ENCODE measurements around the gene AJM1.

The AJM1 gene

DNA sequence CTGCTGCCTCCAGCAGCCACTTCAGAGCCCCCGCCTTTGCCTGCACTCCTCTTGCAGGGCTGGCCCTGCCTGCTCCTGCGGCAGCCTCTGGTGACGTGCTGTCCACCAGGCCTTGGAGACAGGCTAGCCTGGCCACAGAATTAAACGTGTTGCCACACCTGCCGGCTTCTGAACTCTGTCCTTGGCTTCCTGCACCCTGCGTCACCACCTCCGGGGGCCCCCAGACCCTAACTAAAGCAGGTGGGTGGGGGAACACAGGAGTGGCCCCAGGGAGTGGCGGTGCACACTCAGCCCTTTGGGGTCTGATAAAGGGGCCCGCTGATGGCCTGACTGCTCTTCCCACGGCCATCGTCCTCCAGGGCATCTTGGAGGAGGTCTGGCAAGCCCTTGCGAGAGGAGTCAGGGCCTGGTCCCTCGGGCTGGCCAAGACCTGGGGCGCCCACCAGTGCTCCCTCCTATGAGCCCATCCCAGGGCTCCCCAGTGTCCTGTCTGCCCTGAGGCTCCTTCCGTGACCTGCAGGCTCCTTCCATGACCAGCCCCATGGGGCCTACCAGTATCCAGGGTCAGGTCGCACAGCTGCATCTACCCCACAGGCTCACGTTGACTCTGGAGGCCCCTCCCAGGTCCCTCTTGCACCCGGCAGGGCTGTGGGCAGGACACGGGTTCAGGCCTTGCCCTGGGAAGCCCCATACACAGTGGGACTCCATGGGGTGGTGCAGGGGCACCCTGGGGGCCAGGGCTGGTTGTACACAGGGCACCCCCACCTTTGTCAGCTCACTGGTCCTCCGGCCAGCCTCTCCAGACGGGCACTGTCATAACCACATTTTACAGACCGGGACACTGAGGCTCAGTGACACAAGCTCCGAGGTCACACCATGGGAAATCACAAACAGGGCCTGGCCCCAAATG is 8.8 kb downstream of the AJM1 start:
- TF ChIP-seq, protein P1, sequence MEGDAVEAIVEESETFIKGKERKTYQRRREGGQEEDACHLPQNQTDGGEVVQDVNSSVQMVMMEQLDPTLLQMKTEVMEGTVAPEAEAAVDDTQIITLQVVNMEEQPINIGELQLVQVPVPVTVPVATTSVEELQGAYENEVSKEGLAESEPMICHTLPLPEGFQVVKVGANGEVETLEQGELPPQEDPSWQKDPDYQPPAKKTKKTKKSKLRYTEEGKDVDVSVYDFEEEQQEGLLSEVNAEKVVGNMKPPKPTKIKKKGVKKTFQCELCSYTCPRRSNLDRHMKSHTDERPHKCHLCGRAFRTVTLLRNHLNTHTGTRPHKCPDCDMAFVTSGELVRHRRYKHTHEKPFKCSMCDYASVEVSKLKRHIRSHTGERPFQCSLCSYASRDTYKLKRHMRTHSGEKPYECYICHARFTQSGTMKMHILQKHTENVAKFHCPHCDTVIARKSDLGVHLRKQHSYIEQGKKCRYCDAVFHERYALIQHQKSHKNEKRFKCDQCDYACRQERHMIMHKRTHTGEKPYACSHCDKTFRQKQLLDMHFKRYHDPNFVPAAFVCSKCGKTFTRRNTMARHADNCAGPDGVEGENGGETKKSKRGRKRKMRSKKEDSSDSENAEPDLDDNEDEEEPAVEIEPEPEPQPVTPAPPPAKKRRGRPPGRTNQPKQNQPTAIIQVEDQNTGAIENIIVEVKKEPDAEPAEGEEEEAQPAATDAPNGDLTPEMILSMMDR (IDR thresholded peaks at IDR 0.05; ENCODE audit: low read depth, low read length, missing control alignments) = no peak
- Histone ChIP-seq H3K27me3 (replicated peaks) (peaks cover 2% of the 10 kb centered on the region), H3K4me3 (ENCODE audit: low read depth, low read length) (no peak overlapping the region), H3K36me3 (replicated peaks) (peaks cover 17% of the 10 kb centered on the region), H3K27ac (no peak overlapping the region)
- in situ Hi-C loops (cut with HindIII; ENCODE audit: low pct_ligation_motif_present, low sequenced_read_pairs) = no loop called here
- DNase-seq = no peak

DNA sequence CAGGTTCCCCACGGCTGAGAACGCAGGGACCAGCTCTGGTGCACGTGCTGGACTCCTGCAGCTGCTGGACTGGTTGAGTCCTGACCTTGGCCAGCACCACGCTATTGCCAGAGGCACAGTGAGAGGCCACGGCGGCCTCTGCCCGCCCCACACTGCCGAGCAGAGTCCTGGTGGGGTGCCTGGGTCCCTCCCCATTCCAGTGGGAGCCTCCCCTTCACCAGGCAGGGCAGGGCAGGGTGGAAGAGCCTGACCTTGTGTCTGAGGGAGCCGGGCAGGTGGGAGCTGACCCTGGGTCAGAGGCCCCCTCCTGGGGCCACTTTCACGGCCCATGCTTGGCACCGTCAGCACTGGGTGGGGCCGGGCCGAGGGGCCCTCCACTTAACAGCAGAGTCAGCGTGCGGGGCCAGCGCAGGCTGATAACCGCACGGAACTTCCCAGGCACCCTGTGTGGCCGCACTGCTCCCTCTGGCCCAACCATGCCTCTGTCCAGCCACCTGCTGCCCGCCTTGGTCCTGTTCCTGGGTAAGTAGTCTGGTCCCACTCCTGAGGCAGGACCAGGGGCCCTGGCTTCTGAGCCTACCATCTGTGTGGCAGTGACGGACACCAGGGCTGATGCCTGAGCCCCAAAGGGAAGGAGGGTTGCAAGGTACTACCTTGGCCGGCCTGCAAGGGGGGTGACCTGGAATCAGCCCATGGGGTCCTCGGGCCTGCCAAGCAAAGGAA is 9.8 kb downstream of the AJM1 start, which contains the start of gene MAMDC4:
Gene MAMDC4, plus strand, starts transcription at position 406 of the 723 bp plus-strand sequence. Its CDS starts 71 bp downstream, at position 477.
- in situ Hi-C loops (cut with HindIII; ENCODE audit: low pct_ligation_motif_present, low sequenced_read_pairs) = no loop called here
- peaks cover 17% of the 10 kb centered on the region for H3K36me3 ChIP-seq (replicated peaks)
- no peak for DNase-seq
- H3K4me3 ChIP-seq (ENCODE audit: low read depth, low read length) = no peak within 1 kb of the TSS
- TF ChIP-seq, protein P1 (IDR thresholded peaks at IDR 0.05; ENCODE audit: low read depth, low read length, missing control alignments) = no peak
- no peak within 1 kb of the TSS for H3K27ac ChIP-seq
- no peaks in the 10 kb centered on the region for H3K27me3 ChIP-seq (replicated peaks)

DNA sequence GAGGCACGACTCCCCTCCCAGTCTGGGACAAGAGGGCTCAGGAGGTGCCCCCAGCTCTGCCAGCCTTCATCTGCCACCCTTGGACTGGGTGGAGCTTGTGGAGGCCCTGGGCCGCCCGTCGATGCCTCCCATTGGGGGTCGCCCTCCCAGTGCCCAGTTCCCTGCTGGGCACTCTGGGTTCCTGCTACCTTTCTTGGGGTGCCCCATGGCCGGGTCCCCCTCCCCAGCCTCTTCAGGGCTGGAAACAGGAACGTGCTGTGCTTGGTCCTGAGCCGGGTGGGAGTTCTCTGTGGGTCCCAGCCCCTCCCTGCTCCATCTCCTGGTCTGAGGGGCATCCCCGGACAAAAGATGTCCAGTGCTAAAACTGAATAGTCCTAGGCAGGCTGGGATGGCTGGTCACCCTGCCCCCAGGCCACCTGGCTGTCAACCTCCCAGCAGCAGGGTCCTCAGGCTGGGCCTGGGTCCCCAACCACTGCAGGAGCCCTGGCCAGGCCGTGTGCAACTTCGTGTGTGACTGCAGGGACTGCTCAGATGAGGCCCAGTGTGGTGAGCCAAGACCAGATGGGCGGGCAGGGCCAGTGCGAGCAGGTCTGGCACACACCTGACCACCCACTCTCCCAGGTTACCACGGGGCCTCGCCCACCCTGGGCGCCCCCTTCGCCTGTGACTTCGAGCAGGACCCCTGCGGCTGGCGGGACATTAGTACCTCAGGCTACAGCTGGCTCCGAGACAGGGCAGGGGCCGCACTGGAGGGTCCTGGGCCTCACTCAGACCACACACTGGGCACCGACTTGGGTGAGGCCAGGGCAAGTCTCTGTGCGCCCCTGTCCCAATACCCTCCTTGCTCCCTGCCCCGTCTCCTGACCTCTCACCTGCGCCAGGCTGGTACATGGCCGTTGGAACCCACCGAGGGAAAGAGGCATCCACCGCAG is 10.7 kb downstream of the AJM1 start:
- DNase-seq = no peak
- in situ Hi-C loops (cut with HindIII; ENCODE audit: low pct_ligation_motif_present, low sequenced_read_pairs) = no loop called here
- H3K27me3 ChIP-seq (replicated peaks) = no peaks in the 10 kb centered on the region
- H3K27ac ChIP-seq = no peak overlapping the region
- no peak overlapping the region for H3K4me3 ChIP-seq (ENCODE audit: low read depth, low read length)
- TF ChIP-seq, protein P1 (IDR thresholded peaks at IDR 0.05; ENCODE audit: low read depth, low read length, missing control alignments) = no peak
- peaks cover 17% of the 10 kb centered on the region for H3K36me3 ChIP-seq (replicated peaks)

DNA sequence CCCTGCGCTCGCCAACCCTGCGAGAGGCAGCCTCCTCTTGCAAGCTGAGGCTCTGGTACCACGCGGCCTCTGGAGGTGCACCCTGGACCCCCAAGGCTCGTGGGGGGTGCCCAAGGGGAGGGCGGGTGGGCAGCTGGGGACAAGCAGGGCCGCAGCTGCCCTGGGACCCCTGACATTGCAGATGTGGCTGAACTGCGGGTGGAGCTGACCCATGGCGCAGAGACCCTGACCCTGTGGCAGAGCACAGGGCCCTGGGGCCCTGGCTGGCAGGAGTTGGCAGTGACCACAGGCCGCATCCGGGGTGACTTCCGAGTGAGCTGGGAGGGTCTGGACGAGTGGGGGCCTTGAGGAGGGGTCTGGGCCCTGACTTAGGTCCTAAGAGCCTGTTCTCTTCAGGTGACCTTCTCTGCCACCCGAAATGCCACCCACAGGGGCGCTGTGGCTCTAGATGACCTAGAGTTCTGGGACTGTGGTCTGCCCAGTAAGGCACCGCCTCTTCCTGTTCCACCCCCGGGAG is 11.4 kb downstream of the AJM1 start:
- DNase-seq = no peak
- TF ChIP-seq, protein P1 (IDR thresholded peaks at IDR 0.05; ENCODE audit: low read depth, low read length, missing control alignments) = no peak
- H3K27ac ChIP-seq = no peak overlapping the region

DNA sequence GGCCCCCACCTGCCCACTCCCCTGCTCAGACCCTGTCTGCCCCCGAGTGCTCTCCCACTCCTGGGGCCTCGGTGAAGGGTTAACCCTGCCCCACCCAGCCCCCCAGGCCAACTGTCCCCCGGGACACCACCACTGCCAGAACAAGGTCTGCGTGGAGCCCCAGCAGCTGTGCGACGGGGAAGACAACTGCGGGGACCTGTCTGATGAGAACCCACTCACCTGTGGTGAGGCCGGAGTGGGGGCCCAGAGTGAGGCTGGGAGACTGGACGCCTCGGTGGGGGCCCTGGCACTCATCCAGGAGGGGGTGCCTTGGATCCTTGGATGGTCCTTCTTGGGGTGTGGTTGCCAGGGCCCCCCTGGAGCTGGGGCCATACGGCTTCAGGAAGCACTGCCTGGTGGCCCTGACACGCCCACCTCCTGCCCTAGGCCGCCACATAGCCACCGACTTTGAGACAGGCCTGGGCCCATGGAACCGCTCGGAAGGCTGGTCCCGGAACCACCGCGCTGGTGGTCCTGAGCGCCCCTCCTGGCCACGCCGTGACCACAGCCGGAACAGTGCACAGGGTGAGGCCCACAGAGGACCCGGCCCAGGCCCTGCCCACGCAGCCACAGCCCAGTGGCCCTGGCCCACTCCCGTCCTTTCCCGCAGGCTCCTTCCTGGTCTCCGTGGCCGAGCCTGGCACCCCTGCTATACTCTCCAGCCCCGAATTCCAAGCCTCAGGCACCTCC is 12.0 kb downstream of the AJM1 start:
- H3K36me3 ChIP-seq (replicated peaks) = peaks cover 17% of the 10 kb centered on the region
- H3K27me3 ChIP-seq (replicated peaks) = no peaks in the 10 kb centered on the region
- TF ChIP-seq, protein P1 (IDR thresholded peaks at IDR 0.05; ENCODE audit: low read depth, low read length, missing control alignments) = no peak
- in situ Hi-C loops (cut with HindIII; ENCODE audit: low pct_ligation_motif_present, low sequenced_read_pairs) = no loop called here
- H3K4me3 ChIP-seq (ENCODE audit: low read depth, low read length) = no peak overlapping the region
- DNase-seq = no peak
- H3K27ac ChIP-seq = no peak overlapping the region

More for the DNA sequence above, 11.4 kb downstream of the AJM1 start:
- H3K36me3 ChIP-seq (replicated peaks) = peaks cover 17% of the 10 kb centered on the region
- in situ Hi-C loops (cut with HindIII; ENCODE audit: low pct_ligation_motif_present, low sequenced_read_pairs) = no loop called here
- no peak overlapping the region for H3K4me3 ChIP-seq (ENCODE audit: low read depth, low read length)
- no peaks in the 10 kb centered on the region for H3K27me3 ChIP-seq (replicated peaks)
